Endothelial cell of umbilical vein (primary cell): ENCODE results near the gene CSNK1E.

Source experiments
- CTCF ChIP-seq, 2 donors: IDR thresholded peaks; 1 replicate in 1 of 2; 2 replicates in 1 of 2; pipeline ENCODE4 v1.5.1; 2011; ENCODE audit warnings: low read length in 2 of 2, mild to moderate bottlenecking in 2 of 2, moderate library complexity in 2 of 2, control low read depth in 1 of 2, inconsistent platforms in 1 of 2, low read depth in 1 of 2; ENCODE audit not compliant: insufficient read depth in 1 of 2; ENCODE audit errors: extremely low read depth in 1 of 2
- EZH2 ChIP-seq: IDR thresholded peaks from 2 replicates; pipeline ENCODE4 v1.6.1; 2012; ENCODE audit warnings: borderline replicate concordance, low read depth, mild to moderate bottlenecking, moderate library complexity, low read length, inconsistent platforms; ENCODE audit not compliant: severe bottlenecking
- MAX ChIP-seq: IDR thresholded peaks from 2 replicates; pipeline ENCODE4 v1.6.1; 2011; ENCODE audit not compliant: insufficient read depth, insufficient read length
- POLR2A ChIP-seq: IDR thresholded peaks from 2 replicates; pipeline ENCODE4 v1.6.1; 2012; ENCODE audit warnings: low read depth, mild to moderate bottlenecking, control low read depth, low read length

GRCh38 chr22:38350444-38351359, 33.5 kb upstream of the CSNK1E start:
- TF ChIP-seq POLR2A (no peak), CTCF (IDR thresholded peaks at IDR 0.05; ENCODE audit: extremely low read depth in 1 of 2, insufficient read depth in 1 of 2, low read depth in 1 of 2, low read length in 2 of 2) (no peak), EZH2 (no peak), MAX (no peak)
